Activated naive CD8-positive, alpha-beta T cell treated with anti-CD3 and anti-CD28 coated beads for 36 hours (primary cell): Measurements from ENCODE around the gene STX16. TPM values are rescaled to one million over a fixed set of nuclear protein-coding genes. Genes with fewer than 3 reads are reported as not detected.
"Not testable (repeated sequence)": the region's sequence is repeated elsewhere in the genome, so short reads cannot be mapped to it uniquely, and the experiment has no call there.

Experiments used
- DNase-seq: peaks from one replicate; pipeline ENCODE4 v3.0.0; 2021
- H3K27ac Mint-ChIP-seq: one replicate; pipeline ENCODE4 v1.8.0; 2022; ENCODE audit warnings: mild to moderate bottlenecking, moderate library complexity, mixed read lengths
- H3K27me3 Mint-ChIP-seq: one replicate; pipeline ENCODE4 v1.8.0; 2022; ENCODE audit warnings: mild to moderate bottlenecking, mixed read lengths
- H3K36me3 Mint-ChIP-seq: one replicate; pipeline ENCODE4 v1.8.0; 2021; ENCODE audit warnings: mild to moderate bottlenecking, mixed read lengths
- H3K4me1 Mint-ChIP-seq: one replicate; pipeline ENCODE4 v1.8.0; 2021; ENCODE audit warnings: mixed read lengths
- H3K4me3 Mint-ChIP-seq: one replicate; pipeline ENCODE4 v1.8.0; 2022; ENCODE audit warnings: mild to moderate bottlenecking, moderate library complexity, mixed read lengths
- H3K9me3 Mint-ChIP-seq: one replicate; pipeline ENCODE4 v1.8.0; 2022; ENCODE audit warnings: mixed read lengths
- total RNA-seq, 2 experiments: library from RNA; stranded (reverse); gene quantifications; one replicate each; pipeline ENCODE4 v1.2.3, GENCODE V29; 2021

The STX16 gene
- total RNA-seq, 2 experiments from 2014 or later = 84.0 to 93.5 TPM

GRCh38 chr20:58639182-58640146, 11.6 kb upstream of the STX16 start:
- no peak for DNase-seq
- H3K27me3 Mint-ChIP-seq = peaks cover 7% of the 10 kb centered on the region
- H3K4me1 Mint-ChIP-seq = peaks cover 14% of the 10 kb centered on the region
- no peak overlapping the region for H3K4me3 Mint-ChIP-seq
- no peak overlapping the region for H3K27ac Mint-ChIP-seq
- no peaks in the 10 kb centered on the region for H3K9me3 Mint-ChIP-seq
- no peaks in the 10 kb centered on the region for H3K36me3 Mint-ChIP-seq

- no peak for DNase-seq
- no peaks in the 10 kb centered on the region for H3K36me3 Mint-ChIP-seq
- no peak overlapping the region for H3K27ac Mint-ChIP-seq
- no peak overlapping the region for H3K4me3 Mint-ChIP-seq
- H3K27me3 Mint-ChIP-seq = peaks cover 7% of the 10 kb centered on the region
- H3K9me3 Mint-ChIP-seq = no peaks in the 10 kb centered on the region
- H3K4me1 Mint-ChIP-seq = peaks cover 9% of the 10 kb centered on the region
Measured at GRCh38 chr20:58640446-58640845, 10.6 kb upstream of the STX16 start.

DNA sequence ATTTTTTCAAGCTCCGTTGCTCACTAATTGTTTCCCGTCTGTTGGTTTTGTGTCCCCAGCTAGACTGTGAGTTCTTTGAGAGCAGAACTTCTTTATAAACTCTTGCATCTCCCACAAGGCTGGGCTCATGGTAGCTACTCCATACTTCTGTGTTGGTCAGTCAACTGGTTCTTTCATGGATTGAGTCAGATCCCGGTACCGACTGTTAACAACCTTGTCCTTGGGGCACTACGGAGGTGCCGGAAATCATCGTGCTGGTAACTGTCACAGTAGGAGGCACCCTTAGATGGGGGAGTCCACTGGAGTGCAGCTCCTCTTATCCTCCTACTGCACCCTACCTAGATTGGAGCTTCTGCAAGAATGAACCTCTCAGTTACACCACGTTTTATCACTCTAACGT, 8.6 kb upstream of the STX16 start:
- H3K4me1 Mint-ChIP-seq = peaks cover 3% of the 10 kb centered on the region
- no peaks in the 10 kb centered on the region for H3K36me3 Mint-ChIP-seq
- H3K9me3 Mint-ChIP-seq = no peaks in the 10 kb centered on the region
- no peak overlapping the region for H3K27ac Mint-ChIP-seq
- no peak overlapping the region for H3K4me3 Mint-ChIP-seq
- peaks cover 7% of the 10 kb centered on the region for H3K27me3 Mint-ChIP-seq
- no peak for DNase-seq

- H3K27ac Mint-ChIP-seq, H3K4me3 Mint-ChIP-seq, H3K27me3 Mint-ChIP-seq, H3K9me3 Mint-ChIP-seq, H3K36me3 Mint-ChIP-seq, H3K4me1 Mint-ChIP-seq, DNase-seq: not testable (repeated sequence)
Measured at GRCh38 chr20:58642896-58643295, 8.2 kb upstream of the STX16 start.

- H3K27ac Mint-ChIP-seq = no peak overlapping the region
- H3K4me3 Mint-ChIP-seq = no peak overlapping the region
- no peaks in the 10 kb centered on the region for H3K9me3 Mint-ChIP-seq
- no peaks in the 10 kb centered on the region for H3K27me3 Mint-ChIP-seq
- H3K4me1 Mint-ChIP-seq = peaks cover 8% of the 10 kb centered on the region
- H3K36me3 Mint-ChIP-seq = no peaks in the 10 kb centered on the region
- DNase-seq = no peak
Measured at GRCh38 chr20:58645412-58645968, 5.6 kb upstream of the STX16 start.

- no peak overlapping the region for H3K4me3 Mint-ChIP-seq
- H3K27me3 Mint-ChIP-seq = no peaks in the 10 kb centered on the region
- H3K9me3 Mint-ChIP-seq = no peaks in the 10 kb centered on the region
- H3K36me3 Mint-ChIP-seq = peaks cover 3% of the 10 kb centered on the region
- no peak overlapping the region for H3K27ac Mint-ChIP-seq
- peaks cover 8% of the 10 kb centered on the region for H3K4me1 Mint-ChIP-seq
- DNase-seq = no peak
Measured at GRCh38 chr20:58646257-58646656, 4.8 kb upstream of the STX16 start.

DNA sequence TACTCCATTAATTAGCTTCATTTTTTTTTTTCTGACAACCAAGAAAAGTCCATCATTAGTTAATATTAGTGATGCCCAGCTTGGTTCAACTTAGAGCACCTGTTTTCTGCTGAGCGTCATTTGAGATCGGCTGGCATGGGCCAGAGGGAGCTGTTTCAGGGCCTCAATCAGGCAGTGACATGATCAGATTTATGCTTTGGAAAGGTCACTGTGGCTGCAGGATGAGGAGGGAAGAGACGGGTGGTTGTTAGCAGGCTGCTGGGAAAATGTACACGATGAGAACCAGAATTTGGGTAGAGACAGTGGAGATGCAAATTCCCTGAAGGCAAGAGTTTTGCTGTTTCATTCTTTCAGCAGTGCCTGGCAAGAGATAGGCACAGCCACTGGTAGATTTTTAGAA, 4.4 kb upstream of the STX16 start:
- DNase-seq = no peak
- Mint-ChIP-seq H3K27me3 (no peaks in the 10 kb centered on the region), H3K9me3 (no peaks in the 10 kb centered on the region), H3K4me3 (no peak overlapping the region), H3K4me1 (peaks cover 8% of the 10 kb centered on the region), H3K27ac (no peak overlapping the region), H3K36me3 (peaks cover 8% of the 10 kb centered on the region)

DNA sequence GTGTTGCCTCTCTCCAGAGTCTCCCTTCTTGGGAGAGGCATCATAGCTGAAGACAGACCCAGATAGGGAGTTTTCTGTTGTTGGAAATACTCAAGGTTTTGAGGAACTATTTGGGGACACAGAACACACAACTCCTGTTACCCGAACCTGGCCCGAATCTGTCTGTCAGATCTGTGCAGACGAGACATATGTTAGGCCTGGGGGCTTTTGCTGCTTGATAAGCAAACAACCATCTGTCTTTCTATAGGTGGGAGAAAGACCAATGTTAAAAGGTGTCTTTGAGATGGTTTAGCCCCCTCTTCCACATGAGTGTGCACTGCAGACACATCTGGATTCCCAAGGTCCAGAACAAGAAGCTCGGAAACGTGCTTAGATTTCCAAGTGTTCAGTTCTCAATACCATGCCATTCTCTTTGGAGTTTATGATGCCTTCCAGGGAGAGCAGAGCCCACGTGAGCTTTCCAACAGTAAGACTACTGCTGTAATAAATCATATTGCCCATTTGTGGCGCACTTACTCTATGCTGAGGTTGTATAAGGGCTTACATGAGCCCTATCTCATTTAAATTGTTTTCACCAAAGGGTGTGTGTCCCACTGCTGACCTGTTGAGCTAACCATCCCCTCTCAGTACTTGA, 3.8 kb upstream of the STX16 start:
- H3K9me3 Mint-ChIP-seq = no peaks in the 10 kb centered on the region
- no peak overlapping the region for H3K27ac Mint-ChIP-seq
- peaks cover 12% of the 10 kb centered on the region for H3K36me3 Mint-ChIP-seq
- H3K4me3 Mint-ChIP-seq = no peak overlapping the region
- peaks cover 8% of the 10 kb centered on the region for H3K4me1 Mint-ChIP-seq
- no peaks in the 10 kb centered on the region for H3K27me3 Mint-ChIP-seq
- DNase-seq = no peak

- H3K4me3 Mint-ChIP-seq = no peak overlapping the region
- H3K4me1 Mint-ChIP-seq = peaks cover 8% of the 10 kb centered on the region
- H3K27ac Mint-ChIP-seq = no peak overlapping the region
- DNase-seq = no peak
- H3K9me3 Mint-ChIP-seq = no peaks in the 10 kb centered on the region
- peaks cover 17% of the 10 kb centered on the region for H3K36me3 Mint-ChIP-seq
- H3K27me3 Mint-ChIP-seq = no peaks in the 10 kb centered on the region
Measured at GRCh38 chr20:58647796-58648501, 3.1 kb upstream of the STX16 start.

GRCh38 chr20:58648502-58648825, 2.6 kb upstream of the STX16 start:
- DNase-seq, H3K9me3 Mint-ChIP-seq, H3K27ac Mint-ChIP-seq, H3K27me3 Mint-ChIP-seq, H3K4me3 Mint-ChIP-seq: not testable (repeated sequence)
- H3K36me3 Mint-ChIP-seq = peaks cover 21% of the 10 kb centered on the region
- peaks cover 10% of the 10 kb centered on the region for H3K4me1 Mint-ChIP-seq

DNA sequence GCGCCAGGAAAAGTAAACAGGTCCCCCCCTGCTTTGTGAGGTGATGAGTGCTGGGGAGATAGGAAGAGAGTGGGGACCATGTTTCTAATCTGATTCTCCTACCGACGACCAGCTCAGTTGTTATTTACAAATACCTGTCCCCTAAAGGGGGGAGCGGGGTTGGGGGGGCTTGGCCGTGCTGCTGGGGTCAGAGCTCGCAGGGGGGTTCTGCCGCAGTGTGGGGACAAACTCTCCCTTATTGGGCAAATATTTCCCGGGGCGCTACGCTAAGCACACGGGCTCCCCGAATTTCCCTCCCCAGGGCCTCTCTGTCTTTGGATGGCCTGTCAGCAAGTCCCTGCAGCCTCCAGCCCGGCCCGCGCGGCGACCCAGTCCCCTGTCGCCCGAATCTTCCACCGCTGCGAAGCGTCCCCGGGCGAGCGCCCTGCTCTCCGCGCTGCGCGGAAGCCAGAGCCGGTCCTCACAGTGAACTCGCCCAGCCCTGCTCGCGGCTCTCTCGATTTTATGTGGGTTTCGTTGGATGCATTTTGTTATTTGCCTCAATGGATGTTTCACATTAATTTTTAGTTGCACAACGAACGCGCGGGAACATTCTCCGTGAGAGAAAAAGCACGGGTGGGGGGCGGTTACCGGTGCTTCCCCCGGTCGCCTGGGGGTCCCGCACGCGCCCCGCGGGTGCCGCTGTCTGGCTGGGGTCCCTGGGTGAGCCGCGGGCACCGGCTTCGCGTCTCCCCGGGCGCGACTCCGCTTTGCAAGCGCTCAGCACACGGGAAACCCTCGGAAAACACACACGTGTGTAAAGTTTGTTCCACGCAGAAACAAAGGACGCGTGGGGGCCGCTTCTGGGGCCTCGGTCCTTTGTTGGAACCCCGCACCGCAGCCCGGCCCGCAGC, 1.5 kb upstream of the STX16 start:
- peak; percentile 41 for DNase-seq
- no peaks in the 10 kb centered on the region for H3K27me3 Mint-ChIP-seq
- peaks cover 10% of the 10 kb centered on the region for H3K4me1 Mint-ChIP-seq
- H3K4me3 Mint-ChIP-seq = peak overlapping the region; percentile 67
- H3K36me3 Mint-ChIP-seq = peaks cover 21% of the 10 kb centered on the region
- H3K9me3 Mint-ChIP-seq = no peaks in the 10 kb centered on the region
- peak overlapping the region; percentile 67 for H3K27ac Mint-ChIP-seq

DNA sequence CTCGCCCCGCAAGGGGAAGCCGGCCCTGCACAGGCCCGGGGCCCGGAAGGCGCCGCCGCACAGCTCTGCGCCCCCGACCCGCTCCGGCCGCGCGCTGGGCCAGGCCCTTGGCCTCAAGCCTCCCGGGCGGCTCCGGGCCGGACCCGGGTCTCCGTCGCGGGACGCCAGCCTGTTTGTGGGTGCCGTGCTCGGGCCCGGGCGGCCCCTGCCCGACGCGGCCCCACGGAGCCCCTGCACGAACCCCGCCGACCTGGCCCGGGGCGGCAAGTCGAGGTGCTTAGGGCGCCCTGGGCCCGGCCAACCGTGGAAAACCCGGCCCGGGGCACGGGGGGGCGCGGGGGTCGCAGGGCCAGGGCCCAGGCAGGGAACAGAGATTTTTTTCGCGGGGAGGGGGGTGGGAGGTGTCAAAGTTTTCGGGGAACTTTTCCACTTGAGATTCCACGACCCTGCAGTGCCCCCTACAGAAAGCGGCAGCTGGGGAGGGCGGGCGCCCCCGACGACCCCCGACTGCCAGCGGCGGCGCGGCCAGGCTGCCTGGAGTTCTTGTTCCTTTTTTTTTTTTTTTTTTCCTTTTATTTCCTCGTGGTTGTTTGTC, 805 bp upstream of the STX16 start:
- H3K4me1 Mint-ChIP-seq = peaks cover 9% of the 10 kb centered on the region
- no peaks in the 10 kb centered on the region for H3K27me3 Mint-ChIP-seq
- peak; percentile 51 for DNase-seq
- peak overlapping the region; percentile 99 for H3K4me3 Mint-ChIP-seq
- peaks cover 21% of the 10 kb centered on the region for H3K36me3 Mint-ChIP-seq
- H3K9me3 Mint-ChIP-seq = no peaks in the 10 kb centered on the region
- peak overlapping the region; percentile 99 for H3K27ac Mint-ChIP-seq

- Mint-ChIP-seq H3K36me3 (peaks cover 23% of the 10 kb centered on the region), H3K27me3 (no peaks in the 10 kb centered on the region), H3K4me1 (peaks cover 19% of the 10 kb centered on the region), H3K9me3 (no peaks in the 10 kb centered on the region), H3K27ac (peak overlapping the region; percentile 99), H3K4me3 (peak overlapping the region; percentile 99)
- DNase-seq = no peak
Measured at GRCh38 chr20:58651559-58651945, 469 bp downstream of the STX16 start.
